Measurements from ENCODE around the gene CYP11A1.

DNA sequence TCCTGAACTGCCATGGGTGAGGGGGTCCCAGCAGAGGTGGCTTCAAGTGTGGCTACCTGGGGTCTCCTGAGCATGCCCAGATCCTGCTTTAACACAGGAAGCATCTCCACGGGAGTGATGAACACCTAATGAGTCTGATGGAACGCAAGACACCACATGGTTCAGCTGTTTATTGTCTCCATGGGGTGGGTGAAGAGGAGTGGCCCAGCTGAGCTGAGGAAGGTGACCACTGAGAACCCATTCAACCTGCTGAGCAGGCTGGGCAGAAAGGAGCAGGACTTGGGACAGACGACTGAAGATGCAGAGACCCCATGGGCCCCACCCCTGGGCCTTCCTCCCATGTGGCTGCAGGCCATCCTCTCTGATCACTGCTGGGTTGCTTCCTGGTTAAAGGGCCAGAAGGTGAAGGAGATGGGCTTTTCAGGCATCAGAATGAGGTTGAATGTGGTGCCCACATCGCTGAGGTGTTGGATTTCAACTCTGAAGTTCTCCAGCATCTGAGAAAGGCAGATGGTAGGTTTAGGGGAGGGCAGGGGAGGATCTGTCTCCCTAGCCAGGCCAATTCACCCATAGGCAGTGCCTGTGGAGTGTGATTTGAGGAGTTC, 29.7 kb downstream of the CYP11A1 start:
- TF ChIP-seq, protein P1, sequence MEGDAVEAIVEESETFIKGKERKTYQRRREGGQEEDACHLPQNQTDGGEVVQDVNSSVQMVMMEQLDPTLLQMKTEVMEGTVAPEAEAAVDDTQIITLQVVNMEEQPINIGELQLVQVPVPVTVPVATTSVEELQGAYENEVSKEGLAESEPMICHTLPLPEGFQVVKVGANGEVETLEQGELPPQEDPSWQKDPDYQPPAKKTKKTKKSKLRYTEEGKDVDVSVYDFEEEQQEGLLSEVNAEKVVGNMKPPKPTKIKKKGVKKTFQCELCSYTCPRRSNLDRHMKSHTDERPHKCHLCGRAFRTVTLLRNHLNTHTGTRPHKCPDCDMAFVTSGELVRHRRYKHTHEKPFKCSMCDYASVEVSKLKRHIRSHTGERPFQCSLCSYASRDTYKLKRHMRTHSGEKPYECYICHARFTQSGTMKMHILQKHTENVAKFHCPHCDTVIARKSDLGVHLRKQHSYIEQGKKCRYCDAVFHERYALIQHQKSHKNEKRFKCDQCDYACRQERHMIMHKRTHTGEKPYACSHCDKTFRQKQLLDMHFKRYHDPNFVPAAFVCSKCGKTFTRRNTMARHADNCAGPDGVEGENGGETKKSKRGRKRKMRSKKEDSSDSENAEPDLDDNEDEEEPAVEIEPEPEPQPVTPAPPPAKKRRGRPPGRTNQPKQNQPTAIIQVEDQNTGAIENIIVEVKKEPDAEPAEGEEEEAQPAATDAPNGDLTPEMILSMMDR (conservative IDR thresholded peaks at IDR 0.05) = no peak
- TF ChIP-seq ZFX (IDR thresholded peaks at IDR 0.05) = no peak
